HG02970 (cell line): Measurements from ENCODE around the gene SMG6.
"Not testable (repeated sequence)": the region's sequence is repeated elsewhere in the genome, so short reads cannot be mapped to it uniquely, and the experiment has no call there.

ENCODE experiments used
- ATAC-seq: cut with Tn5 transposase; IDR thresholded peaks from one replicate; pipeline ENCODE4 v1.9.1; 2021; ENCODE audit warnings: mild to moderate bottlenecking, moderate library complexity, moderate number of reproducible peaks; ENCODE audit not compliant: unreplicated experiment, low FRiP score

SMG6 gene

GRCh38 chr17:2303204-2304188, at the start of gene SMG6, which contains the start of gene SRR:
Gene SMG6, minus strand, starts transcription at chr17:2303785. Its CDS starts 65 bp downstream, at chr17:2303720.
Gene SRR, plus strand, starts transcription at chr17:2303950. Its CDS starts 11,611 bp downstream, at chr17:2315561.
- ATAC-seq = peak; percentile 76

- no peak for ATAC-seq
Observed at GRCh38 chr17:2351269-2351668, 47.7 kb upstream of the SMG6 start.

- no peak for ATAC-seq
Observed at GRCh38 chr17:2347805-2348685, 44.5 kb upstream of the SMG6 start.

- ATAC-seq = no peak
Observed at GRCh38 chr17:2346475-2346874, 42.9 kb upstream of the SMG6 start.

- ATAC-seq = no peak
Observed at GRCh38 chr17:2344528-2344927, 40.9 kb upstream of the SMG6 start.

GRCh38 chr17:2343421-2343820, 39.8 kb upstream of the SMG6 start:
- ATAC-seq = no peak

GRCh38 chr17:2338315-2338657, 34.7 kb upstream of the SMG6 start:
- ATAC-seq = no peak

- no peak for ATAC-seq
Observed at GRCh38 chr17:2337544-2338314, 34.1 kb upstream of the SMG6 start.

GRCh38 chr17:2336852-2337543, 33.4 kb upstream of the SMG6 start, which contains the start of gene SGSM2:
Gene SGSM2, plus strand, starts transcription at chr17:2337501. Its CDS starts 188 bp downstream, at chr17:2337689.
- no peak for ATAC-seq

GRCh38 chr17:2336215-2336851, 32.7 kb upstream of the SMG6 start, which contains the start of gene TSR1:
Gene TSR1, minus strand, starts transcription at chr17:2336457. Its CDS starts 30 bp downstream, at chr17:2336427.
- peak; percentile 78 for ATAC-seq

- ATAC-seq = no peak
Observed at GRCh38 chr17:2335726-2336214, 32.2 kb upstream of the SMG6 start.

- ATAC-seq = no peak
Observed at GRCh38 chr17:2331303-2331702, 27.7 kb upstream of the SMG6 start.

- no peak for ATAC-seq
Observed at GRCh38 chr17:2323629-2324314, 20.2 kb upstream of the SMG6 start.

GRCh38 chr17:2321399-2321798, 17.8 kb upstream of the SMG6 start:
- ATAC-seq = no peak

- no peak for ATAC-seq
Observed at GRCh38 chr17:2319051-2319450, 15.5 kb upstream of the SMG6 start.

GRCh38 chr17:2317796-2318195, 14.2 kb upstream of the SMG6 start:
- no peak for ATAC-seq

GRCh38 chr17:2316916-2317205, 13.3 kb upstream of the SMG6 start:
- not testable (repeated sequence) for ATAC-seq

GRCh38 chr17:2312736-2313135, 9.2 kb upstream of the SMG6 start:
- ATAC-seq = no peak
